CMK (cell line): ENCODE data around the gene FN3KRP.

Source experiments
- DNase-seq: peaks from one replicate; pipeline ENCODE4 v3.0.0-alpha.2; 2010; ENCODE audit warnings: low read depth

The FN3KRP gene

GRCh38 chr17:82687375-82687861, 29.1 kb upstream of the FN3KRP start:
- DNase-seq: no peak

GRCh38 chr17:82687871-82688270, 28.6 kb upstream of the FN3KRP start:
- no peak for DNase-seq

- DNase-seq: no peak
These were observed 27.4 kb upstream of the FN3KRP start for GRCh38 chr17:82689077-82689476.

- no peak for DNase-seq
These were observed 25.6 kb upstream of the FN3KRP start for GRCh38 chr17:82690786-82691489.

- no peak for DNase-seq
These were observed 24.8 kb upstream of the FN3KRP start for GRCh38 chr17:82691714-82692113.

- DNase-seq: no peak
These were observed 24.2 kb upstream of the FN3KRP start for GRCh38 chr17:82692268-82692667.

GRCh38 chr17:82693168-82693867, 23.2 kb upstream of the FN3KRP start:
- DNase-seq: no peak

GRCh38 chr17:82694647-82695046, 21.9 kb upstream of the FN3KRP start:
- no peak for DNase-seq

GRCh38 chr17:82696259-82696658, 20.2 kb upstream of the FN3KRP start:
- DNase-seq: no peak

- no peak for DNase-seq
These were observed 19.3 kb upstream of the FN3KRP start for GRCh38 chr17:82696916-82697807.

- no peak for DNase-seq
These were observed 18.8 kb upstream of the FN3KRP start for GRCh38 chr17:82697808-82698064.

- peak; percentile 94 for DNase-seq
These were observed 18.2 kb upstream of the FN3KRP start, which contains the start of gene RAB40B for GRCh38 chr17:82698065-82698973. Gene RAB40B (minus strand): TSS chr17:82698698. CDS start chr17:82698596, 102 bp downstream.

GRCh38 chr17:82698974-82699442, 17.5 kb upstream of the FN3KRP start:
- no peak for DNase-seq

- DNase-seq: no peak
These were observed 17.0 kb upstream of the FN3KRP start for GRCh38 chr17:82699551-82699950.

- no peak for DNase-seq
These were observed 14.1 kb upstream of the FN3KRP start for GRCh38 chr17:82702231-82702927.

- DNase-seq: no peak
These were observed 13.3 kb upstream of the FN3KRP start for GRCh38 chr17:82703036-82703745.

GRCh38 chr17:82703935-82704865, 12.3 kb upstream of the FN3KRP start:
- DNase-seq: no peak

GRCh38 chr17:82704886-82705285, 11.6 kb upstream of the FN3KRP start:
- no peak for DNase-seq

- no peak for DNase-seq
These were observed 10.8 kb upstream of the FN3KRP start for GRCh38 chr17:82705756-82706155.
